NCI-H510A treated with DMSO at 0.1 percent for 48 hours (cell line): Measurements from ENCODE around the gene HRH3.

Experiments used
- DNase-seq: peaks from one replicate; lab custom pipeline; 2025; lab: John Stamatoyannopoulos, UW

Gene HRH3

GRCh38 chr20:62229667-62230066 lies 9.6 kb upstream of the HRH3 start:
- no peak for DNase-seq

DNA sequence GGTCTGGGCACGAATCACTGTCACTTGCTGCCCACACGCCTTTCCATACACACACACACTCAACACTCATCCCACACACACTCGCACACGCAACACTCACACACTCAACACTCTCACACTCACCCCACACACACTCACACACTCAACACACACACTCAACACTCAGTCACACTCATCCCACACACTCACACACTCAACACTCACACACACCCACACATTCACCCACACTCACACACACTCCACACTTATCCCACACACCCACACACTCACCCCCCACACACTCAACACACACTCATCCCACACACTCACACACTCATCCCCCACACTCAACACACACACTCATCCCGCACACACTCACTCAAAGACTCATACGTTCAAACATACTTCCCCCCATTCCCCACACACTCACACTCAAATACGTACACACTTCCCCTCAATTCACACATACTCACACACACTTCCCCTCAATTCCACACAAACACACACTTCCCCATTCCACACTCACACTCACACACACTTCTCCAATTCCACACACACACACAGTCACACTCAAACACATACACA lies 9.0 kb upstream of the HRH3 start:
- no peak for DNase-seq

- no peak for DNase-seq
Measured at GRCh38 chr20:62227977-62228958, 8.2 kb upstream of the HRH3 start.

GRCh38 chr20:62227591-62227976 lies 7.5 kb upstream of the HRH3 start:
- DNase-seq, result no peak

DNA sequence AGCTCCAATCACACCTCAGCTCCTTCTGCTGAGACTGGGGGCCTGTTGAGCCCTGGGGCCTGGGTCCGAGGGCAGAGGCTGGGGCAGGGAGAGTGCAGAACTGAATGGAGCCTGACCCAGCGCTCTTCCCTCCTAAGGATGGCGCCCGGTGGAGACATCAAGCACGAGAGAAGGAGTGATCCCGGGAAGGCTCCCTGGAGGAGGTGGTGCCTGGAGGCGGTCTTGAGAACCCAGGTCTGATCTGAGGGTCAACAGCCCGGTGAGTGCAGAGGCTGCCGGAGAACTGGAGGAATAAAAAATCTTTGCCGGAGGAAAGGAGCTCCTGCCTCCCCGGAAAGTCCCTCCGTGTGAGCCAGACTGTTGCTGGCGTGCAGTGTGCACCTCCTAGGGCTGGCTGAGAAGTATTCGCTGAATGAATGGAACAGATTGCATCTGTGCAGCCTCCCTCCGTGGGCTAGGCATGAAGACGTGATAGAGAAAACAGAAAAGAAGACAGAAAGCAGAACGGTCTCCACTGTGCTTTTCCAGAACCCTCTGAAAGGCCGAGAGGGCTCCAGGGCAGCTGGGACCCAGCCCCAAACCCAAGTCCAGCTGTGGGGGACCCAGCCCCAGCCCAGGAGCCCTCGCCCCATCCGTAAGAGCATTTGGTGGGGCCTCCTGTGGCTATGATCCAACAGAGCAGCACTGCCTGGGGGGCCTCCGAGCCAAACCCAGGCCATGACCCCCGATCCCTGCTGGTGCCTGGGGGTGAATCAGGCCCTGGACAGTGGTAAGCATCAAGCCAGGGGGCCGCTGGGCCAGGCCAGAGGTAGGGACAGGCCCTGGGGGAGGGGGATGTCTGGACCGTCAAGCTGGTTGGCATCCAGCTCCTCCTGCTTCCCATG lies 6.9 kb upstream of the HRH3 start:
- DNase-seq, result no peak

DNA sequence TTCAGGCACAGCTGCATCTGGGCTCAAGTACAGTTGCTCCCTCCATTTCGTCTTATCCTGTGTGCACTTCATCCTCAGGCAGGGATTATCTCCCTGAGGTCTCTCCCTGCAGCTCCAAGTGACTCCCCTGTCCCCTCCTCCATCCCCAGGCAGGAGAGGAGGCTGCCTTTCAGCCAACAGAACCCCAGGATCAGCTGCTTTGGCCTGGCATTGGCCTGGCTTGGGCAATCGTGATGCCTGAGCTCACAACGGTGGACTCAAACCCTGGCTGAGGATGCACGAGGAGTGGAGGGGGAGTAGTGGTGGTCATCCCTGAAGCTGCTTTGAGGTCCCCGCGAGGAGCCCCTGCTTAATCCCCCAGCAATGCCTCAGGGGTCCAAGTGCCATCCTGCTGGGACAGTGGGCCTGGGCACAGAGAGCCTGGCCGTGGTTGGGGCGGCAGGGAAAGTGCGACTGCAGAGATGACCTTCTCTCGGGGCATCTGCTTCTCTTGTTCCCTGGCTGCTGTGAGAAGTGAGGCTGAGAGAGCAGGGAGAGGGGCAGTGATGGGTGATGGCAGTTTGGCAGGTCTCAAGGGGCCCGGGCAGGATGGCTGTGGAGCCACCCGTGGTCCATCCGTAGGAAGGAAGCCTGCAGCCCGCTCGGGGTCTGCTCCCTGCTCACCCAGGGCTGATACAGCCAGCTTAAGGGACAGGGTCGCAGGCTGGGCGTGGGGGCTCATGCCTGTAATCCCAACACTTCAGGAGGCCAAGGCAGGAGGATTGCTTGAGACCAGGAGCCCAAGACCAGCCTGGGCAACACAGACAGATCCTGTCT lies 6.0 kb upstream of the HRH3 start:
- no peak for DNase-seq

GRCh38 chr20:62225026-62225425 lies 4.9 kb upstream of the HRH3 start:
- no peak for DNase-seq

- no peak for DNase-seq
Measured at GRCh38 chr20:62224113-62224855, 4.2 kb upstream of the HRH3 start.

GRCh38 chr20:62223571-62223970 lies 3.5 kb upstream of the HRH3 start:
- DNase-seq, result no peak

- no peak for DNase-seq
Measured at GRCh38 chr20:62222972-62223371, 2.9 kb upstream of the HRH3 start.

DNA sequence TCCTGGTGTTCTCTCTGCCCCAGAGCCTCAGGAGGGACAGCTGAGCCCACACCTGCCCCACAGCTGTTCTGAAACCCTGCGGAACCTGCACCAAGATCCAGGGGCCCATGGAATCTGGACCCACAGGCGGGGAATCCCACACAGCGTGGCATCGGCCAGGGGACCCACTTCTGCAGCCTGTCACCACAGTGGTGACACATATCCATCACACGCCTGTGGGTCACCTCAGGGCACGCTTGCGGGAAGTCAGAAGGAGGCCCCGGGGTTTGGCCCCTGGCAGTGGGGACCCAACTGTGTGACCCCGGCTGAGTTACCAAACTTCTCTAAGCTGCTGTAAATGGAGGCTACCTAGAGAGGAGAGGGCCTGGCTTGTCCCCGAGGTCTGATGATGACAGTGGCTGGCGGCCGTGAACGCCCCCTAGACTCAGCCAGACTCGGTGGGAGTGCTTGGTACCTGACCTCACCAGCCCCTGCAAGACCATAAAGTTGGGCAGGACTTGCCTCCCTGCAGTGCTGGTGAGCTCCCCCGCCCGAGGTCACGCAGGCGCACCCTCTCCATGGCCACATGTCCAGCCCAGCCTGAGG lies 2.3 kb upstream of the HRH3 start:
- no peak for DNase-seq

DNA sequence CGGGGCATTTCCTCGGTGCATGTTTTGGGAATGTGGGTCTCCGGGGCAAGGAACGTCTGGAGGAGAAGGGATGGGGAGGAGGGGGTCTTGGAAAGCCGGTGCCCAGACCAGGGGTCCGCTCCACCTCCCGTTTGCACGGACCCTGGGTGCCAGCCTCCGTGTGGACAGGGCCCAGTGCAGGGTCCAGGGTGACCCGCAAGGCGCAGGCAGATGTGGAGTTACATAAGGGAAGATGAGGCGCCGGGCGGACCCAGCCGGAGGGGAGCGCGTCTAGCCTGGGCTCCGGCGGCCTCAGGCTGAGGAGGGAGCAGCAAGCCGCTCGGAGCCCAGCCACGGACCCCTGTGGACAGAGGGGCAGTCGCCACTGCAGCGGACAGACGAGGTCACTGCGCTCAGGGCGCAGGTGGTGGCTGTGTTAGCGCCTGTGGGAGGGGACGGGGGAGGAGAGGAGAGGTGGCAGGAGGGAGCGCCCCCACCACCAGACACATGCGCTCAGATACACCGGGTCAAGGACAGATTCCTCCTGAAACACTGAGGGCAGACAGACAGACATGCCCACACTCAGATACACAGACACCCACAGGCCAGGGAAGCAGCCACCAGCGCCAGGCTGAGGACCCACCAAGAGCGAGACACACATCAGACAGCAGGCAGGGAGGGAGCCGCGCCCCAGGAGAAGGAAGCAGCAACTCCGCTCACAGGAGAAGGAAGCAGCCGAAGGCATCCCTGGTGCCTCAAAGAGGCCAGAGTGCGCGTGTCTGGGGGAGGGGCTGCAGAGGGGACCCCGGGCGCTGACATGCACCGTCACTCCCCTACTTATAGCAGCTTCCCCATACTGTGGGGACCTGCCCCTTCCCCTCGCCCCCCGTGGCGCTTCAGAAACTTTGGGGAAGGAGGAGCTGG lies 839 bp upstream of the HRH3 start:
- DNase-seq, result no peak

- peak; percentile 38 for DNase-seq
Measured at GRCh38 chr20:62219101-62219991, 732 bp downstream of the HRH3 start.

DNA sequence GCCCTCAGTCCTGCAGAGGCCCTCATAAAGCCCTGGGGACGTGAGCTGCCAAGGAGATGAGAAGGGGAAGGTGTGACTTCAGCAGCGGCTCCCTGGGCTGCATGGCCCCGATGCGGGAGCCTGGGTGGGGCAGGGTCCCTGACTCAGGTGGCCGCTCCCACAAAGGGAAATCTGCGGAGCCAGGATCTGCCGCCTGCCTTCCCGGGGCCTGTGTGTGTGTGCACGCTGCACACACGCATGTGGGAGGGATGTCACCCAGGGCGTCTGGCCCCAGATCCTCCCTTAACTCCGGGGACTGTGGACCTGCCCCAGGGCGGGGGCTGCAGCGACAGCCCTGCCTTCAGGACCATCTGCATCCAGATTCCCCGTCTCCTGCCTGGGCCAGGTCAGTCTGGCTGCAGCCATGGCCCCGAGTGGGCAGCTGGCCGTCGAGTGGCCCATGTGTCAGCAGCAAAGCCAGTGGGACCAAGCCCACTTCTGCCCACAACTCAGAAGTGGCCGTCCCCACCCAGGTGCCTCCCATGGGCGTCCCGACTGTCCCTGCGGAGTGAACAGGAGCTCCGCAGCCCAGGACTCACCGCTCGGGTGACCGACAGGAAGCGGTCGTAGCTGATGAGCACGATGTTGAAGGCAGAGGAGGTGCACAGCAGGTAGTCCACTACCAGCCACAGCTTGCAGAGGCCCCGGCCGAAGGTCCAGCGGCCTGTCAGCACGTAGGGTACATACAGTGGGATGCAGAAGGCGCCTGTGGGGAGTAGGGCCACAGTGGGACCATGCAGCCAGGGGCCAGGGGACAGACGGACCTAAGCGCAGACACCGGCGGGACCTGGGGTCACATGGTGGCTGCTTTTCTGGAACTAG lies 1.9 kb downstream of the HRH3 start:
- DNase-seq, result no peak

- no peak for DNase-seq
Measured at GRCh38 chr20:62216636-62217566, 3.2 kb downstream of the HRH3 start.

DNA sequence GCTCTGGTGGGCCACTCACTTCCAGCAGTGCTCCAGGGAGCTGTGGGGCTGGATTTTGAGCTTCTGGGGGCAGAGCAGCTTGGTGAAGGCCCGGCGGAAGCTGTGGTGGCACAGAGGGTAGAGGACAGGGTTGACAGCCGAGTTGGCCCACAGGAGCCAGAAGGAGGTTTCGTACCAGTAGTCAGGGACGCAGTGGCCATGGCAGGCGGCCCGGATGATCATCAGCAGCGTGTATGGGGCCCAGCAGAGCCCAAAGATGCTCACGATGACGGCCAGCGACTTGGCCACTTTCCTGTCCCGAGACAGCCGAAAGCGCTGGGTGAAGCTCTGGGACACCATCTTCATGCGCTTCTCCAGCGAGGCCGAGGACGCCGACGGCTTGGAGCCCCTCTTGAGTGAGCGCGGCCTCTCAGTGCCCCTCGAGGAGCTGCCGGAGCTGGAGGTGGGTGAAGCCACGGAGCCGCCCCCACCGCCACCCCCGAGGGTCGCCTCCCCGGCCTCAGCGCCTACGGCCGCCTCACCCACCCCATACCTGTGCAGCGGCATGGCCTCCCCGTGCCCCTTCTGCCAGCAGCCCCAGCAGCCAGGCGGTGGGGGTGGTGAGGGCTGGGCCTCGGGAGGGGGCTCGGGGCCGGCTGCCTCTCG lies 4.0 kb downstream of the HRH3 start:
- no peak for DNase-seq
